ENCODE measurements around the gene RNF43.

RNF43 gene

DNA sequence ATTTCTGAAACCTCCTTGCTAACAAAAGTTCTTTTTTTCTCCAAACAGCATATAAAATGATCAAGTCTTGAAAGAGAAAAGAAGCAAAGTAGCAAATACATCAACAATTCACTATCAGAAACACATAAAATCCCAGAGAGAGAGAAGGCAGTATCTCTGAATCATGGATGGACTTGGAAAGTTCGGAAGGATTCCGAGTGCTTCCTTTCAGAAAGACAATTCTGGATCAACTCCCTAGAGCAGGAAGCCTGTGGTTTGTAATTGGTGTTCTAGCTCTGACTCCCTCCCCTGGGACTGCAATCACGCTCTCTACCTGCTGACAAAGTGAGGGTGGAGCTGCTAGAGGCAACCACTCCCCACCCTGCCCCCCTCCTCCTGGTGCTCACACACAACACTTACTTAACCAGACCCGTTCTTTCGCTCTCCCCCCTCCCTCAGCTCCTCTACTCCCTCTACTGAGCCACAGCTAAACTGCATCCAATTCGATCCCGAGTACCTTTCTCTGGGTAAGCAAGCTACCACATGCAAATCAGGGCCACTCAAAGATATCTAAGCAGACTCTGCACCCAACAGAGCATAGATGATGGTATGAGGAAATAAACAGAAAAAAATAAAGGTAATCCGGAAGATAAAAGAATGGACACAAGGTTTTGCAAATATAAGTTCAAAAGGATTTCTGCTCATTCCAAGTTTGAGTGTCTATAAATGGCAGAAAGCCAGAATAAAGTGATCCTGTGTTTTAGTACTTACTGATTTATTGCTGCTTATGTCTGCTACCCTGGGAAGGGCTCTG lies at the start of gene RNF43:
Gene RNF43 (minus strand): TSS at position 235 of the 793 bp plus-strand sequence. CDS start 1,957 bp downstream, outside the sequence.
- DNase-seq, result peak; percentile 88

DNA sequence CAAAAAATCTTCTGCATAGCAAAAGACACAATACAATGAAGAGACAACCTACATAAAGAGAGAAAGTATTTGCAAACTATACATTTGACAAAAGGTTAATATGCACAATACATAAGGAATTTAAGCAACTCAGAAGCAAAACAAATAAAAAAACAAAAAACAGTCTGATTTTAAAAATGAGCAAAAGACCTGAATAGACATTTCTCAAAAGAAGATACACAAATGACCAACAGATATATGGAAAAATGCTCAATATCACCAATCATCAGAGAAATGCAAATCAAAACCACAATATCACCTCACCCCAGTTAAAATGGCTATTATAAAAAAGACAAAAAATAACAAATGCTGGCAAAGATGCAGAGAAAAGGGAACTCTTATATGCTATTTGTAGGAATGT lies 38.2 kb upstream of the RNF43 start:
- no peak for DNase-seq

DNA sequence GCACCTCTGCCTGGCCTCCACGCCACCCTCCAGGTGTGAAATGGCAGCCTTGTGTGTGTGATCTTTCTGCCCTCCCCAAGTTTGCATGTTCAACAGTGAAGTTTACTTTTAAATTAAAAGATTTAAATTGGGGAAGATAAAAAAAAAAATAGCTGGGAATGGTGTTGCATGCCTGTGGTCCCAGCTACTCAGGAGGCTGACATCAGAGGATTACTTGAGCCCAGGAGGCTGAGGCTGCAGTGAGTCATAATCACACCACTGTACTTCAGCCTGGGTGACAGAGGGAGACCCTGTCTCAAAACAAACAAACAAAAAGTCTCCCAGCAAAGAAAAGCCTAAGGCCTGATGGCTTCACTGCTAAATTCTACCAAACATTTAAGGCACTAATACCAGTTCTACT lies 35.4 kb upstream of the RNF43 start:
- no peak for DNase-seq

DNA sequence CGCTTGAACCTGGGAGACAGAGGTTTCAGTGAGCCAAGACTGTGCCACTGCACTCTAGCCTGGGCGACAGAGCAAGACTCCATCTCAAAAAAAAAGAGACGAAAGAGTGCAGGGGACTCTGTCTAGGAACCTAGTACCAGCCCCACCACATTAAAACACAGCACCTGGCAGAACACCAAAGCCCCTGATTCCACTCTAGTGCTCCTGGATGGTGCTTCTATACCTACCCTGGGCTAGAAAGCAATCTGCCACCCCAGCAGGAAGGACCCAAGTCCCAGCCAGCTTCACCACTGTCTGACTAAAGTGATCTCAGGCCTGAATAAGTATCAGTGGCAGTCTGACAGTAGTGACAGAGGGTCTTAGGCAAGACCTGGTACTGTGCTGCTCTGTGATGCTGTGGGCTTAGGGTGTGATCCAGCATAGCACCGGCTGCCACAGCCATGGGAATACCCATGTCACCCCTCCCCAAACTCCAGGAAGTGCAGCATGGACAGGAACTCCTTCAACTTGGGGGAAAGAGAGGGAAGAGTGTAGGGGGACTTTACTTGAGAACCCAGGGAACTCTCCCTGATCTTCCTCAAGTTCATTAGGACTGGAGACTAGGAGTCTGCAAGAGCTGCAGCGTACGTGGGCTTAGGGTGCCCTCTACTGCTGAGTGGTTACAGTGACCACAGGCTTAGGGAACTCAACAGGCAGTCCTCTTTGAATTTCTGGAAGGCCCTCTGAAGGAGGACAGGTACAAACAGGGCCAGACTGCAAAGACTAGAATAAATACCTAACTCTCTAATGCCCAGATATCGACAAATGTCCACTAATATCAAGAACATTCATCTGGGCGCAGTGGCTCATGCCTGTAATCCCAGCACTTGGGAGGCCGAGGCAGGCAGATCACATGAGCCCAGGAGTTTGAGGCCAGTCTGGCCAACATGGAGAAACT lies 30.0 kb upstream of the RNF43 start:
- DNase-seq, result peak; percentile 41

DNA sequence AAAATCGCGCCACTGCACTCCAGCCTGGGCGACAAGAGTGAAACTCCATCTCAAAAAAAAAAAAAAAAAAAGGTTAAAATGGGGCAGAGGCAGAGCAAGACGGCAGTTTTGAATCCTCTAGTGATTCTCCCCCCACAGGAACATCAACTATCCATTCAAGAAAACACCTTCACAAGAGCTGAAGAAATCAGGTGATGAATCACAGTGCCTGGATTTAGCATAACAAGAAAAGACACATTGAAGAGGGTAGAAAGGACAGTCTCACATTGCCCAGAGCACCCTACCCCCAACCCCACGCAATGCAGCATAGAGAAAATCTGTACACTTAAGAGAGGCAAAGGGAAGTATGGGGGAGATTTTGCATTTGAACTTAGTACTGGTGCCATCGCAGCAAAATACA lies 28.8 kb upstream of the RNF43 start:
- DNase-seq, result no peak

DNA sequence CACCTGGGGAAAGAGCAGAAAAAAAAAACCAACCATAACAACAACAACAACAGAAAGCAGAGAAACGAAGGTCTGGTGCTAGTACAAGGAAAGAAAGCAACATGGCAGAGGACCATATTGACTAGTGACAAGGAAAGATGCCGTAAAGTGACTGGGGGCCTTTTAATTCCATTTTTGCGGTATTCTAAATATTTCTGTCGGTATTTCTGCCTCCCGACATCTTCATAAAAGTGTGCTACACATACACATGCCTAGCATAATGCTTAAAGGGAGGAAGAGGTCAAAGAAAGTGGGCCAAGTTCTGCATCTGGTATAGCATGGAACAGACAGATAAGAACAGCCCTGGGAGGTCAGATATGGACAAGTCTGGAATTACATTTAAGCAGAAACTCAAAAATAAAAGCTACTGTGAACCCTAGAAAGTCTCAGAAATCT lies 19.5 kb upstream of the RNF43 start:
- DNase-seq, result no peak

DNA sequence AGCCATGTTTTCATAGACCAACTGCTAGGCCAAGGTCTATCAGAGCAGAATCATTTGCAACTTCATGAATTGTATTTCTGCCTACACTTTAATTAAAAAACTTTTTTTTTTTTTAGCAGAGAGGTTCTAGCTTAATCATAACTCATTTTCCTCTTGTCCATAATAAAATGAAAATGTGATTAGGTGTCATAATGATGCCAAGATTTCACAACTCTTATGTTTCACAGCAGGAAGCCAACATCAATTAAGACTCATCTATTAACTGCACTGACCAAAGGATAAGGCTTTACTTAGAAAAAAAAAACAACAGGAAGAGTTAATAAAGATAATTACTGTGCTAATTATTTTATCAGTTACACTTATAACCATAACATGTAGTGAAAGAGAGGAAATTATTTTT lies 18.9 kb upstream of the RNF43 start:
- DNase-seq, result no peak

DNA sequence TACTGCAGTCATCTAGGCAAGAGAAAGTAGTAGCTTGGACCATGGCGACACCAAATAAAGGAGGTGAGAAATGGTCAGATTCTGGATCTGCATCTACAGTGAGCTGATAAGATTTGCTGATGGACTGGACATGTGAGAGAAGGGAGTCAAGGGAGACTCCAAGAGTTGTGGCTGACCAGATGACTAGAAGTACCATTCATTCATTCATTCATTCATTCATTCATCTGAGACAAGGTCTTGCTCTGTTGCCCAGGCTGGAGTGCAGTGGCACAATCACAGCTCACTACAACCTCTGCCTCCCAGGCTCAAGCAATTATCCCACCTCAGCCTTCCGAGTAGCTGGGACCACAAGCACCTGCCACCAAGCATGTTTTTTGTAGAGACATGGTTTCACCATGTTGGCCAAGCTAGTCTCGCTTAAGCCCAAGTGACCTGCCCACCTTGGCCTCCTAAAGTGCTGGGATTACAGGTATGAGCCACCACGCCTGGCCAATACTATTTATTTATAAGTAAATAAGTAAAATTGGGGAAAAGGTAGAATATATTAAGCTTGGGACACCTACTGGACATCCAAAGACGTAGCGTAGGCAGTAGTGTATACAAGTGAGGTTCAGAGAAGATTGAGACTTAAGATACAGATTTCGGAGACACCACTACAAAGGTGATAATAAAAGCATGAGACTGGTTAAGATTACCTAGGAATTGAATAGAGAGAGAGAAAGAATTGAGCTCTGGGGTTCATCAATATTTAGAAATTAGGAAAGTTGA lies 15.7 kb upstream of the RNF43 start:
- no peak for DNase-seq

DNA sequence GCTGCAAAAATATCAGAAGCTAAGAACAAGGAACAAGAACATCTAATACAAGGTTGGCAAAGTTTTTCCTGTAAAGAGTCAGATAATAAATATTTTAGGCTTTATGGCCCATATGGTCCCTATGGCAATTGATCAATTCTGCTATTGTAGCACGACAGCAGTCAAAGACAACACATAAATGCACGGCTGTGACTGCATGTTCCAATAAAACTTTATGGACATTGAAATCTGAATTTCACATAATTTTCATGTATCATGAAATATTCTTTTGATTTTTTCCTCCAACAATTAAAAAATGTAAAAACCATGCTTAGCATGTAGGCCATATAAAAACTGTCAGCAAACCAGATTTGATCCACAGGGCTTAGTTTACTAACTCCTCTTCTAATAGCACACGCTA lies 10.5 kb upstream of the RNF43 start:
- no peak for DNase-seq

DNA sequence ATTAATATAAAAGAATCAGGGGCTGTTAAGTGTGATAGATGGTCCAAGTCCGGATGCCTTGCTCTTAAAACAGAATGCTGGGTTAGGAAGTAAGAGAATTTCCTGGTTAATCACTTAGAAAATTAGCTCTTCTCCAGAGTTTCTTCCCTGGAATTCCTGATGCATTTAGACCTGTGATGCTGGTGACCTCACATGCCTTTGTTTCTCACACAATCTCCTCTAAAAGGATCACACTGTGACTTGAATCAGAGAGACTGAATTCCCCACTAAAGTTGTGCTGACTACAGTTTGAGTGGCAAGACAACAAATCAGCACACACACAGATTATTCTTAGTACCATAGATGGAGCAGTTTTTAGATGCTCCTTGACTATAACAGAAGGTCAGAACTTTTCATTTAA lies 4.4 kb upstream of the RNF43 start:
- DNase-seq, result no peak

DNA sequence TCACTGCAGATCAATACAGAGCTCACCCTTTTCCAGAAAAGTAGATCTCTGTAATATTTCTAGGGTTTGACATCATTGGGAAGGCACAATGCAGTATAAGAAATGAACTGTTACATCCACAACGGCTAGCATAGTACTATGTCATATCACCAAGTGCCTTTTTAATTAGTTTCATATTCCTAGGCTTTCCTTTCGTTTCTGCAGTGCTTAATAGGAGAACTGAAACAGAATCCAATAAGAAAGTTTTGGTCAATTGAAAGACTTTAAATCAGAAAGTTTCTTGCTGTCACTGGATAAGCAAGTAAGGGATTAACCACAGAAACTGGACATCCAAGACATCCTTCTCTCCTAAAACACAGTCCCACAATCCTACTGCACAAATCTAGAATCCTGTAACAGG lies 3.5 kb upstream of the RNF43 start:
- DNase-seq, result no peak

DNA sequence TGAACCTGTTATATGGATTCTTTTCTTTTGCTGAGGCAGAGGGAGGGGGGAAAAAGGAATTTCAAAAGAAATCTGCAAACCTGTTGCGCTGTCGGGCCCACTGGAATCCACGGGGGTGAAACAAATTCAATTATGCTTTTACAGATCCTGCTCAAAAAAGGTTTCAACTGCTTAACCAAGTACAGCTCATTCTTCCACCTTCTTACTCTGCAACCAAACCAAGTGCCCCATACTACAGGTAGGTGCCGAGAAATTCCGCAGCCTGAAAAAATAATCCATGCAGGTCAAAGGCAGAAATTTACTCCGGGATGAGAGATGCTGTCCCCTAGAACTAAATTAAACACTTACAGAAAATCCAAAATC lies 416 bp downstream of the RNF43 start:
- DNase-seq, result no peak

DNA sequence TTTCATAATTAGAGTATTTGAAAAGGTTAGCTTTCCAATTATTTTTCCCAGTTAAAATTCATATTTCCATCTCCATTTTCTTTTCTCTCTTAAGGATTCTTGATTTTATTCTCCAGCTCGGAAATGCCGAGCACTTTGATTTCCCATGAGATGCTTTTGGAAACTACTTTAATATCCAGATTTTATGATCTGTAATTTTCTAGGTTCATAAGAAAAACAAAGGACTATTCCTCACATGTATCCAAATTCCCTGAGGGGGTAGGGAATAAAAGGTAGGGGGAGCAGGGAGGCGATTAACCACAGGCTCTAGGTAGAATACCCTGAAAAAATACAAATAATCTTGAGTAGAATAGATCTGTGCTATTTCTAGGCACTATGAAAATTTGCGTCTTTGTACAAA lies 938 bp downstream of the RNF43 start:
- DNase-seq, result no peak

DNA sequence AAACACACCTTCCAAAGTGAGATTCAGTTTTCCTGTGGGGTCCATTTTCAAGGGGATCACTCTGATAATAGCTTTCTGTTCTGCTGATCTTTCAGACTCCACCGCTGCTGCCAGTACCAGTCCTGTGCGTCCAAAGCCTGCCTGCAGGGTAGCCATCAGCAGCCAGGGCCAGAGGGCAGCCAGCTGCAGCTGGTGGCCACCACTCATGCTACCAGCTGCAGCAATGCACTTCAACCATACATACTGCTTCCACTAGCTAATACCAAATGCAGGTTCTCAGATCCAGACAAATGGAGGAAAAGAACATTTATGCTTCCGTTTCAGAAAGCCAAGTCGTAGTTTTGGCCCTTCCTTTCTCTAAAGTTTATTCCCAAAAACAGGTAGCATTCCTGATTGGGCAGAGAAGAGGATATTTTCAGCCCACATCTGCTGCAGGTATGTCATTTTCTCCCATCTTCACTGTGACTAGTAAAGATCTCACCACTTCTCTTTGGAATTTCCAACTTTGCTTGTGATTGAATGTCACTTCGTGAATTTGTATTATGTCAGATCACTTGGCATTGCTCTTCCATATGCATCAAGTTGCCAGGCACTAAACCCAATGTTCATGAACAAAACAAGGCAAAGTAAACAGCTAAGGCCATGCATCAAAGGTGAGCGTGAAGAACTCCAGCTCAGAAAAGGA lies 1.8 kb downstream of the RNF43 start:
- no peak for DNase-seq

DNA sequence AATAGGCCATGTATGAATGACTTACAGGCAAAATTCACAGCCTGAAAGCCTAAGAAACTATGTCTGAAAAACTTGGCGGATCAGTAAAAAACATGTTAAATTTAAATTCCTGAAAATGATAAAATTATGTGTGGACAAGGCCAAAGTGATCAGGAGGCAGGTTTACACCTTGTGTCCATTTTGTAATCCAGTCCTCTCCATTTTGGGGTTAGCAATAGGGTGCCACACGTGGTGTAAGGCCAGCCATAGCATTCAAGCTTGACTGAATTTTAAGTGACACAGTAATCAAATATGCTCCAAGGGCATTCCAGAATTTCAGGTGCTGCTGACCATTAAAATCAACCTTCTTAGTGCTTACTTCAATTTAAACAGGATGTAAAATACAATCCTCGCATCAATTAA lies 2.7 kb downstream of the RNF43 start:
- DNase-seq, result no peak

DNA sequence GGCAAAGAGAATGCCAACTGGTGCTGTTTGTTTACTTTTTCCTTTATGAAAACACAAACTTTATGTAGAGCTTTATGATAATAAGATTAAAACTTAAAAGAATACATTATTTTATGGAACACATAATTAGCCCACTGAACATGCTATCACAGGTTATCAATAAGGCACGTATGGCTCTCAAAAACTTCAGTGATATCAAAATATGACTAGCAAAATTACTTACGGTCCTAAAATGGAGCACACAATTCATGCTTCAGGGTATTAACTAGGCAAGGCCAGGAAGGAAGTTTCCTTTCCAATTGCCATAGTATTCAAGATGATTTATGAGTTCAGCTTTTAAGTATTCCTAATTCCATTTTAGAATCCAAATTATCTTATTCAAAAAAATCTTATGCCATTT lies 3.6 kb downstream of the RNF43 start:
- DNase-seq, result no peak

DNA sequence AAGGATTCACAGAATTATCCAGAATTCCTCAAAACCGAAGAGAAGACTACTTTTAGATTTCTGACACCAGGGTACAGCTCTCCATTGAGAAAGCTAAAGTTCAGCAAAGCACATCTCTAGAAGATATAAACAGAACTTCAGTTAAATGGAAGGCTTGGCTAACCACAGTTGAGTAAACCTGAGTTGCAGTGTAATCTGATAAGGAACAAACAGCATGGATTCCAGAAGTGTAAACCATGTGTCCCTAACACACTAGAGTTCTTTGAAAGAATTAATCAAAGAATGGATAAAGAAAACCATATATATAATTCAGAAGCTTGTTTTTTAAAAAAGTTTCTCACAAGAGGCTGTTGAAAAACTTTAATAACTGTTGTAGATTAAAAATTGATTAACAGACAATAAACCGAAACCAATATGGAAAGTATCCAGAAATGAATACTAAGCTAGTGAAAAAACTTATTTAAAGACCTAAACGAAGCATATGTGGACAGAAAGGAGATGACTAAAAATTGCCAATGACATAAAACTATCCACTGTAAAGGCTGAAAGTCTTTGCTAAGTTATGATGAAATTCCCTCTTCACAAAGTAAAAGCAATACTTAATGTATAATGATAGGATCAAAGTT lies 4.3 kb downstream of the RNF43 start:
- no peak for DNase-seq

DNA sequence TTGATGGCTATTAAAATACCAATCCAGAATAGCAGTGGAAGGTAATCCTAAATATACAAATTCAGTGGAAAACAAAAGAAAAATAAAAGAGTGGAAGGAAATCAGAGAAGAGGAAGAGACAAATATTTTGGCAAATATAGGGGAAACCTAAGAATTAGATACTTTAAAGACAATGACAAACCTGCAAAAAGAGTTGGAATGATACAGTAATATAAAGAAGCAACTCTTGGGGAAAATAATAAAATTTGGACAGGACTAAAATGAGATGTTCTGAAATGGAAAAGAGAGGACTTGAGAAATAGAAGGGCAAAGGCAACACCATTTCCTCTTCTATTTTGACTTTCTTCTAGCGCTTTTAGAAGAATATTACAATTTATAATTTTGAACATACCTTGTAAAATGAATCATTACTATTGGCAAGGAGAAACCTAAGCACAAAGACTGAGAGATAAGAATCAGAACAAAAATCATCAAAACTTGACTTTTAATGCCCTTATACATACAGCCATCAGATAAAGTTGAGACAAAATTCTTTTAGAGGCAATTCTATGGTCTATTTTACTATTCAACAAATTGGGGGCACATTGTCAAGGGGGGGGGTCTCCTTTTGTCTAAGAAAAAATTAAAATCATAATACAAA lies 5.2 kb downstream of the RNF43 start:
- no peak for DNase-seq

DNA sequence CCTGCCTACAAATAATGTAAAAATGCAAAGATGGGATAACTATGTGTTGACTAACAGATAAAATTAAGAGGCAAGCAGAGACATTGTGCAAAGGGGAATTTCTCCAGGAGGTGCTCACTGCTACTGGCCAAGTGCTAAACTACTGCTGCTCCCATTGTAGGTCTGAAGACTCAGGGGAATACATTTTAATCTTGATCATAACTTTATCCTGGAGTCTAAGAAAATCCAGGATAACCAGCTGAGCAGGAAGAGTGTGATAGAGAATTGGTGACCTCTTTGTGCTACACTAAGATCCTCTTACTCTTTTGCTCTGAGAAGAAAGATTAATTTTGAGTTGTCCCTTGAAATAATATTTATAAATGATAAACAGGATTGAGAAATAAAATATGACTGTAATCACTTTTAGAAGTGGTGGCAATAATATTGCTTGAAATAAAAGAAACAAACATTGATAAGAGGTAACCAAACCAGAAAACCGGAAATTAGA lies 5.9 kb downstream of the RNF43 start:
- no peak for DNase-seq

DNA sequence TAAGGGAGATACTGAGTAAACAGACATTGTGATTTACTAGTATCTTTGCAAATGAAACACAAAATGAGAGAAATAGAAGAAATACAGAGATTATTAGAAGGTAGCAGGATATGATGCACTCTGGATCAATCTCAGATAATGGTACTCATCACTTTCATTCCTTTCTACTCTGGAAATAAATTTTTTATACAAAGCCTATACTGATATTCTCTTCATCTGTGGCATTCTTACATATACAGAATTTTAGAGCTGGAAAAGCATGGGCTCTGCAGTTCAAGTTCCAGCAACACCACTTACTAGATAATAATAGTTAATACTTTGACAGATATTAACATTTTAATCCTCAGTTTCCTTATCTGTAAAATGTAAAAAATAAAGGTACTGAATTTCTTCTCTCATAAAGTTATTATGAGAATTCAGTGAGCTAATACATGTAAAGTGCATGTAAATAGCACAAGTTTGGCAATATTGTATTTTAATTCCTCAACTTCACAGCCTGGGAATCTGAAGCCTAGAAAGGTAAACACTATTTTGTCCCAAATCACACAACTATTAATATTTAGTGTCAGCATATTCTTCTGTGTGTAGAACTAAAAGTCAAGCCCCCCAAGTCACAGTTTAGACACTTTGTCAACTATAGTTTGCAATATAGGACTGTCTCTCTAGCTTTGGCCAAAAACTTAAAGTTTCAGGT lies 6.5 kb downstream of the RNF43 start:
- no peak for DNase-seq

DNA sequence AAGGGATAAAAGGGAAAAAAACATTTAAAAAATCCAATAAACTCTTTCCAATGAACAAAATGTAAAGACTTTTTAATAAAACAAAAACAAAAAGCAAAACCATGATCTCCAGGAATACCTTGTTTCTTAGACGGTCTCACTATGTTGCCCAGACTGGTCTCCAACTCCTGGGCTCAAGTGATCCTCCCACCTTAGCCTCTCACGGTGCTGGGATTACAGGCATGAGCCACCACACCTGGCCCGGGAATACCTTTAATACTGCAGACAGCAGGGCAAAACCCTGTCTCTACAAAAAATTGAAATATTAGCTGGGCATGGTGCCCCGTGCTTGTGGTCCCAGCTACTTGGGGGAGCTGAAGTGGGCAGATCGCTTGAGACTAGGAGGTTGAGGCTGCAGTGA lies 7.9 kb downstream of the RNF43 start:
- no peak for DNase-seq

Data from activated gamma-delta T cell treated with Interleukin-2 at 50 U/mL for 16 hours (primary cell).